Epithelial cell of proximal tubule (primary cell): ENCODE measurements around the gene HMGN4. TPM values are rescaled to one million over a fixed set of nuclear protein-coding genes. Genes with fewer than 3 reads are reported as not detected.
"Not testable (repeated sequence)": the region's sequence is repeated elsewhere in the genome, so short reads cannot be mapped to it uniquely, and the experiment has no call there.

ENCODE experiments used
- DNase-seq: peaks from one replicate; pipeline ENCODE4 v3.0.0-alpha.2; 2011; ENCODE audit warnings: low read depth
- H3K4me3 ChIP-seq: 2 replicates; pipeline ENCODE4 v1.5.1; 2011; ENCODE audit warnings: low read depth, mild to moderate bottlenecking, low read length
- CTCF ChIP-seq: conservative IDR thresholded peaks from 2 replicates; pipeline ENCODE4 v1.5.1; 2012; ENCODE audit warnings: low read depth, mild to moderate bottlenecking, low read length
- total RNA-seq: library from RNA; depleted of rRNA; stranded (reverse); fragments of >200 nt; gene quantifications from 2 replicates; pipeline ENCODE4 v1.2.3, GENCODE V29; 2015

Gene HMGN4
- total RNA-seq, 1 donor from 2014 or later = 60.4 TPM

- no peak for TF ChIP-seq CTCF
- no peak for DNase-seq
- H3K4me3 ChIP-seq = no peak overlapping the region
Measured at GRCh38 chr6:26514984-26515383, 23.2 kb upstream of the HMGN4 start.

GRCh38 chr6:26516481-26517427 is 21.4 kb upstream of the HMGN4 start:
- no peak for DNase-seq
- no peak for TF ChIP-seq CTCF
- H3K4me3 ChIP-seq = no peak overlapping the region

- no peak for TF ChIP-seq CTCF
- no peak overlapping the region for H3K4me3 ChIP-seq
- DNase-seq = no peak
Measured at GRCh38 chr6:26519359-26519758, 18.8 kb upstream of the HMGN4 start.

- no peak for DNase-seq
- H3K4me3 ChIP-seq = peak overlapping the region; percentile 49
- TF ChIP-seq CTCF = no peak
Measured at GRCh38 chr6:26520237-26520849, 17.8 kb upstream of the HMGN4 start.

GRCh38 chr6:26520850-26521599 is 17.1 kb upstream of the HMGN4 start:
- no peak for TF ChIP-seq CTCF
- H3K4me3 ChIP-seq = peak overlapping the region; percentile 55
- DNase-seq = no peak

- H3K4me3 ChIP-seq = peak overlapping the region; percentile 55
- DNase-seq = no peak
- peak; percentile 51 for TF ChIP-seq CTCF
Measured at GRCh38 chr6:26521600-26522391, 16.4 kb upstream of the HMGN4 start.

- H3K4me3 ChIP-seq = peak overlapping the region; percentile 55
- DNase-seq = not testable (repeated sequence)
Measured at GRCh38 chr6:26522486-26523228, 15.5 kb upstream of the HMGN4 start.

GRCh38 chr6:26524314-26524713 is 13.9 kb upstream of the HMGN4 start:
- H3K4me3 ChIP-seq, DNase-seq: not testable (repeated sequence)
